H9 (cell line): ENCODE results near the gene TIMM8A. TPM values are rescaled to one million over a fixed set of nuclear protein-coding genes. Genes with fewer than 3 reads are reported as not detected.

Source experiments
- DNase-seq: peaks from one replicate; pipeline ENCODE4 v3.0.0-alpha.2; 2017
- H2AFZ ChIP-seq: one replicate; pipeline ENCODE4 v1.6.1; 2013; ENCODE audit warnings: mild to moderate bottlenecking, low read length, control low read depth, moderate library complexity
- H2AK5ac ChIP-seq: 2 replicates; pipeline ENCODE4 v1.6.1; 2013; ENCODE audit warnings: low read length, control low read depth, mixed read lengths; ENCODE audit not compliant: insufficient read length
- H2BK120ac ChIP-seq: one replicate; pipeline ENCODE4 v1.6.1; 2013; ENCODE audit warnings: low read depth, mild to moderate bottlenecking, low read length, control low read depth, inconsistent platforms; ENCODE audit not compliant: poor library complexity, severe bottlenecking
- H2BK12ac ChIP-seq: 2 replicates; pipeline ENCODE4 v1.6.1; 2013; ENCODE audit warnings: low read length, control low read depth, mixed read lengths, low read depth; ENCODE audit not compliant: insufficient read length
- H2BK15ac ChIP-seq: 2 replicates; pipeline ENCODE4 v1.6.1; 2013; ENCODE audit warnings: low read depth, low read length, control low read depth
- H2BK20ac ChIP-seq: one replicate; pipeline ENCODE4 v1.6.1; 2013; ENCODE audit warnings: low read depth, mild to moderate bottlenecking, low read length, control low read depth, inconsistent platforms; ENCODE audit not compliant: poor library complexity, severe bottlenecking
- H2BK5ac ChIP-seq: 2 replicates; pipeline ENCODE4 v1.6.1; 2013; ENCODE audit warnings: low read length, control low read depth, mixed read lengths; ENCODE audit not compliant: insufficient read length
- H3K14ac ChIP-seq: 2 replicates; pipeline ENCODE4 v1.6.1; 2013; ENCODE audit warnings: low read length, control low read depth; ENCODE audit not compliant: insufficient read depth
- H3K18ac ChIP-seq: 2 replicates; pipeline ENCODE4 v1.6.1; 2013; ENCODE audit warnings: low read depth, mild to moderate bottlenecking, mixed read lengths, low read length, control low read depth; ENCODE audit not compliant: insufficient read length
- H3K23ac ChIP-seq: 2 replicates; pipeline ENCODE4 v1.6.1; 2013; ENCODE audit warnings: low read length, control low read depth, mixed read lengths, low read depth; ENCODE audit not compliant: insufficient read length
- H3K23me2 ChIP-seq: 2 replicates; pipeline ENCODE4 v1.6.1; 2013; ENCODE audit warnings: low read depth, mild to moderate bottlenecking, mixed read lengths, low read length, control low read depth; ENCODE audit not compliant: insufficient read length, poor library complexity, severe bottlenecking
- H3K27ac ChIP-seq: 2 replicates; pipeline ENCODE4 v1.5.1; 2013; ENCODE audit warnings: low read length, control low read depth, mixed read lengths, low read depth; ENCODE audit not compliant: insufficient read length
- H3K27me3 ChIP-seq: 2 replicates; pipeline ENCODE4 v1.6.1; 2013; ENCODE audit warnings: low read length, control low read depth, inconsistent platforms; ENCODE audit not compliant: insufficient read depth
- H3K4ac ChIP-seq: 2 replicates; pipeline ENCODE4 v1.6.1; 2013; ENCODE audit warnings: low read depth, mild to moderate bottlenecking, control low read depth, inconsistent platforms, low read length, moderate library complexity
- H3K4me1 ChIP-seq: 2 replicates; pipeline ENCODE4 v1.6.1; 2013; ENCODE audit warnings: low read length, control low read depth, inconsistent platforms; ENCODE audit not compliant: insufficient read depth
- H3K4me2 ChIP-seq: 2 replicates; pipeline ENCODE4 v1.6.1; 2013; ENCODE audit warnings: low read length, control low read depth, mixed read lengths; ENCODE audit not compliant: insufficient read length, insufficient read depth
- H3K56ac ChIP-seq: 2 replicates; pipeline ENCODE4 v1.6.1; 2013; ENCODE audit warnings: low read depth, mild to moderate bottlenecking, mixed read lengths, low read length, control low read depth; ENCODE audit not compliant: insufficient read length
- H3K79me1 ChIP-seq: 2 replicates; pipeline ENCODE4 v1.6.1; 2013; ENCODE audit warnings: low read depth, mild to moderate bottlenecking, moderate library complexity, low read length, control low read depth, inconsistent platforms; ENCODE audit not compliant: insufficient read depth, poor library complexity, severe bottlenecking
- H3K79me2 ChIP-seq: 2 replicates; pipeline ENCODE4 v1.6.1; 2013; ENCODE audit warnings: low read length, control low read depth, inconsistent platforms; ENCODE audit not compliant: insufficient read depth
- H3K9ac ChIP-seq: 2 replicates; pipeline ENCODE4 v1.6.1; 2013; ENCODE audit warnings: low read length, control low read depth, mixed read lengths; ENCODE audit not compliant: insufficient read length; ENCODE audit errors: extremely low read depth
- H3K9me3 ChIP-seq: one replicate; pipeline ENCODE4 v1.6.1; 2013; ENCODE audit warnings: low read depth, low read length, inconsistent platforms; ENCODE audit not compliant: control insufficient read depth
- H3T11ph ChIP-seq: one replicate; pipeline ENCODE4 v1.6.1; 2013; ENCODE audit warnings: mild to moderate bottlenecking, low read length, control low read depth, inconsistent platforms
- H4K20me1 ChIP-seq: one replicate; pipeline ENCODE4 v1.6.1; 2013; ENCODE audit not compliant: control insufficient read depth, insufficient read length, insufficient read depth
- H4K5ac ChIP-seq: 2 replicates; pipeline ENCODE4 v1.6.1; 2013; ENCODE audit warnings: low read depth, mild to moderate bottlenecking, mixed read lengths, low read length, control low read depth; ENCODE audit not compliant: insufficient read length
- H4K8ac ChIP-seq: replicated peaks from 2 replicates; pipeline ENCODE4 v1.6.1; 2013; ENCODE audit warnings: low read length, control low read depth, mixed read lengths, low read depth; ENCODE audit not compliant: insufficient read length
- H4K91ac ChIP-seq: 2 replicates; pipeline ENCODE4 v1.6.1; 2013; ENCODE audit warnings: low read depth, mild to moderate bottlenecking, moderate library complexity, mixed read lengths, low read length, control low read depth; ENCODE audit not compliant: insufficient read length
- H3K27ac Mint-ChIP-seq, 3 experiments: 2 replicates in 2 of 3; 3 replicates in 1 of 3; pipeline ENCODE4 v1.8.0; 2020 to 2021; ENCODE audit warnings: mixed read lengths in 3 of 3, mild to moderate bottlenecking in 1 of 3, moderate library complexity in 1 of 3
- H3K27me3 Mint-ChIP-seq: 2 replicates; pipeline ENCODE4 v1.8.0; 2021; ENCODE audit warnings: low read depth, mild to moderate bottlenecking, moderate library complexity, mixed read lengths
- H3K36me3 Mint-ChIP-seq, 3 experiments: 2 replicates in 2 of 3; 3 replicates in 1 of 3; pipeline ENCODE4 v1.8.0; 2020 to 2021; ENCODE audit warnings: low read depth in 3 of 3, mixed read lengths in 3 of 3; ENCODE audit not compliant: insufficient read depth in 1 of 3
- H3K4me1 Mint-ChIP-seq, 2 experiments: 2 replicates each; pipeline ENCODE4 v1.8.0; 2020; ENCODE audit warnings: mixed read lengths in 2 of 2
- H3K4me3 Mint-ChIP-seq, 2 experiments: 2 replicates in 1 of 2; 3 replicates in 1 of 2; pipeline ENCODE4 v1.8.0; 2020 to 2021; ENCODE audit warnings: mild to moderate bottlenecking in 2 of 2, mixed read lengths in 2 of 2, moderate library complexity in 1 of 2
- H3K9me3 Mint-ChIP-seq, 2 experiments: 2 replicates in 1 of 2; 3 replicates in 1 of 2; pipeline ENCODE4 v1.8.0; 2020; ENCODE audit warnings: mild to moderate bottlenecking in 2 of 2, mixed read lengths in 2 of 2, moderate library complexity in 1 of 2
- WGBS: extraction: QIAGEN DNeasy Blood & Tissue Kit; methylation state at CpG from one replicate; pipeline ENCODE4 v1.1.7; 2013; ENCODE audit warnings: missing lambda C conversion rate, low lambda C conversion rate, mixed read lengths; ENCODE audit not compliant: insufficient read length; ENCODE audit errors: extremely low coverage; 5-methylcytosine and 5-hydroxymethylcytosine counted together
- total RNA-seq: library from RNA; stranded (reverse); gene quantifications from 2 replicates; pipeline ENCODE4 v1.2.1, GENCODE V29; 2021
- TF ChIP-seq, protein P1 (sequence below): fragments of 200-600 bp; sonication (generic); conservative IDR thresholded peaks from 3 replicates; pipeline ENCODE4 v1.8.0; 2021; ENCODE audit warnings: antibody characterized with exemption, mild to moderate bottlenecking

Gene TIMM8A
- total RNA-seq, 1 experiment from 2014 or later, result 40.2 TPM

DNA sequence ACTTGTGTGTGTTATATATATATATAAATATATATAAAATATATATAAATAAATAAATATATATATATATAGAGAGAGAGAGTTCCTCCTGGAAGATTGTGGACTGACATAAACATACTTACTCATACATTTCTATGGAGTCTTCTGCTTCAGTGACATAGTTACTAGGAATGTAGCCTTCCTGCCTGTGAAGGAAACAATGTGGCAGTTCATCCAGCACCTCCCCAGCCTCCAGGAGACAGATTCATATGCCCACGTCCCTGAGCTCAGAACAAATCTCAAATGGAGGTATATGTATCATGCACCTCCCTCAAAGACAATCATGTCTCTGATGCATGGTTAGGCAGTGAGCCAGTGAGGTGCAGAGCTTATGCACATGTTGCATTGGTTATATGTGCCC is 11.4 kb upstream of the TIMM8A start:
- Mint-ChIP-seq H3K4me1 (no peaks in the 10 kb centered on the region), H3K9me3 (peaks cover 74 to 83% of the 10 kb centered on the region in 2 experiments), H3K27me3 (peaks cover 5% of the 10 kb centered on the region; the same call in 1 of the 2 replicates), H3K36me3 (peaks cover 0 to 4% (median 0%) of the 10 kb centered on the region in 3 experiments; a peak in 2 of 7 replicates), H3K4me3 (no peak overlapping the region), H3K27ac (no peak overlapping the region)
- no peak overlapping the region for H4K91ac ChIP-seq
- no peak overlapping the region for H2AFZ ChIP-seq
- peaks cover 54% of the 10 kb centered on the region for H3K9me3 ChIP-seq
- no peaks in the 10 kb centered on the region for H3K27me3 ChIP-seq
- H2BK5ac ChIP-seq, result no peak overlapping the region
- TF ChIP-seq, protein P1, sequence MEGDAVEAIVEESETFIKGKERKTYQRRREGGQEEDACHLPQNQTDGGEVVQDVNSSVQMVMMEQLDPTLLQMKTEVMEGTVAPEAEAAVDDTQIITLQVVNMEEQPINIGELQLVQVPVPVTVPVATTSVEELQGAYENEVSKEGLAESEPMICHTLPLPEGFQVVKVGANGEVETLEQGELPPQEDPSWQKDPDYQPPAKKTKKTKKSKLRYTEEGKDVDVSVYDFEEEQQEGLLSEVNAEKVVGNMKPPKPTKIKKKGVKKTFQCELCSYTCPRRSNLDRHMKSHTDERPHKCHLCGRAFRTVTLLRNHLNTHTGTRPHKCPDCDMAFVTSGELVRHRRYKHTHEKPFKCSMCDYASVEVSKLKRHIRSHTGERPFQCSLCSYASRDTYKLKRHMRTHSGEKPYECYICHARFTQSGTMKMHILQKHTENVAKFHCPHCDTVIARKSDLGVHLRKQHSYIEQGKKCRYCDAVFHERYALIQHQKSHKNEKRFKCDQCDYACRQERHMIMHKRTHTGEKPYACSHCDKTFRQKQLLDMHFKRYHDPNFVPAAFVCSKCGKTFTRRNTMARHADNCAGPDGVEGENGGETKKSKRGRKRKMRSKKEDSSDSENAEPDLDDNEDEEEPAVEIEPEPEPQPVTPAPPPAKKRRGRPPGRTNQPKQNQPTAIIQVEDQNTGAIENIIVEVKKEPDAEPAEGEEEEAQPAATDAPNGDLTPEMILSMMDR, result no peak
- H3K79me1 ChIP-seq, result no peaks in the 10 kb centered on the region
- no peaks in the 10 kb centered on the region; the same call in 1 of the 2 replicates for H3K4me1 ChIP-seq
- no peak overlapping the region for H3K18ac ChIP-seq
- H3K4ac ChIP-seq, result no peak overlapping the region
- H2AK5ac ChIP-seq, result no peak overlapping the region
- no peak for DNase-seq
- H3K56ac ChIP-seq, result no peak overlapping the region
- H4K5ac ChIP-seq, result no peak overlapping the region
- H3T11ph ChIP-seq, result no peak overlapping the region
- no peak overlapping the region for H3K9ac ChIP-seq
- no peaks in the 10 kb centered on the region for H3K79me2 ChIP-seq
- no peak overlapping the region for H2BK12ac ChIP-seq
- no peaks in the 10 kb centered on the region for H3K23me2 ChIP-seq
- no peak overlapping the region for H3K14ac ChIP-seq
- H2BK20ac ChIP-seq, result no peak overlapping the region
- H3K4me2 ChIP-seq, result no peak overlapping the region
- H4K8ac ChIP-seq, result no peak overlapping the region
- H3K27ac ChIP-seq, result no peak overlapping the region
- no peak overlapping the region for H2BK15ac ChIP-seq
- no peaks in the 10 kb centered on the region for H4K20me1 ChIP-seq
- WGBS, result no CpG with 5 or more reads among the region's 1 CpG
- no peak overlapping the region for H3K23ac ChIP-seq
- H2BK120ac ChIP-seq, result no peak overlapping the region
